Globus pallidus (tissue), 1 donor: ENCODE data around the gene DNAI2.
A peak's percentile ranks its signal among the peaks of the same experiment; 100 is the strongest.
"Not testable (repeated sequence)": the region's sequence is repeated elsewhere in the genome, so short reads cannot be mapped to it uniquely, and the experiment has no call there.

ENCODE experiments used
- DNase-seq: peaks from one replicate; pipeline ENCODE4 v3.0.0-alpha.2; 2015; ENCODE audit warnings: low spot score

Gene DNAI2

GRCh38 chr17:74244548-74244947 is 29.5 kb upstream of the DNAI2 start:
- DNase-seq, result peak; percentile 95

- peak; percentile 99 for DNase-seq
Measured at GRCh38 chr17:74245145-74245831, 28.7 kb upstream of the DNAI2 start.

- no peak for DNase-seq
Measured at GRCh38 chr17:74245871-74246270, 28.2 kb upstream of the DNAI2 start.

GRCh38 chr17:74249590-74250270 is 24.3 kb upstream of the DNAI2 start:
- peak; percentile 77 for DNase-seq

- no peak for DNase-seq
Measured at GRCh38 chr17:74250324-74250995, 23.6 kb upstream of the DNAI2 start.

- DNase-seq, result no peak
Measured at GRCh38 chr17:74251051-74251450, 23.0 kb upstream of the DNAI2 start.

GRCh38 chr17:74251569-74251968 is 22.5 kb upstream of the DNAI2 start:
- no peak for DNase-seq

- no peak for DNase-seq
Measured at GRCh38 chr17:74252211-74252610, 21.8 kb upstream of the DNAI2 start.

- DNase-seq, result no peak
Measured at GRCh38 chr17:74253036-74253435, 21.0 kb upstream of the DNAI2 start.

GRCh38 chr17:74257311-74257710 is 16.7 kb upstream of the DNAI2 start:
- DNase-seq, result no peak

- DNase-seq, result no peak
Measured at GRCh38 chr17:74259667-74260524, 14.1 kb upstream of the DNAI2 start.

GRCh38 chr17:74260525-74260850 is 13.5 kb upstream of the DNAI2 start:
- no peak for DNase-seq

GRCh38 chr17:74262601-74263000 is 11.4 kb upstream of the DNAI2 start:
- DNase-seq, result no peak

- DNase-seq, result not testable (repeated sequence)
Measured at GRCh38 chr17:74267054-74267453, 7.0 kb upstream of the DNAI2 start.

- no peak for DNase-seq
Measured at GRCh38 chr17:74267579-74267978, 6.5 kb upstream of the DNAI2 start.

- DNase-seq, result no peak
Measured at GRCh38 chr17:74267987-74268499, 6.0 kb upstream of the DNAI2 start.

GRCh38 chr17:74268558-74268957 is 5.5 kb upstream of the DNAI2 start:
- no peak for DNase-seq

- DNase-seq, result no peak
Measured at GRCh38 chr17:74270333-74270732, 3.7 kb upstream of the DNAI2 start.

GRCh38 chr17:74271281-74271680 is 2.8 kb upstream of the DNAI2 start:
- DNase-seq, result no peak

- DNase-seq, result peak; percentile 94
Measured at GRCh38 chr17:74271901-74272561, 2.0 kb upstream of the DNAI2 start.

- DNase-seq, result no peak
Measured at GRCh38 chr17:74272731-74273201, 1.3 kb upstream of the DNAI2 start.
